WTC11 (cell line): ENCODE measurements around the gene ARID3B. TPM values are rescaled to one million over a fixed set of nuclear protein-coding genes. Genes with fewer than 3 reads are reported as not detected.

ENCODE experiments used
- ATAC-seq: fragments of 200-7000 bp; cut with Tn5 transposase; 2 replicates; pipeline ENCODE4 v1.10.0; 2021; ENCODE audit warnings: mild to moderate bottlenecking, moderate library complexity
- CTCF ChIA-PET: fragments of 300-600 bp; sonication (Branson Sonifier 250); formaldehyde crosslinking; loops from one replicate; lab custom pipeline; 2021; ENCODE audit warnings: antibody characterized with exemption; lab: Charles Lee
- POLR2A ChIA-PET: fragments of 350-600 bp; sonication (Branson Sonifier 250); formaldehyde crosslinking; loops from one replicate; lab custom pipeline; 2021; ENCODE audit warnings: antibody characterized with exemption; lab: Charles Lee
- DNase-seq: peaks from one replicate; pipeline ENCODE4 v3.0.0; 2021; ENCODE audit warnings: low spot score
- H3K27ac Mint-ChIP-seq: 2 replicates; pipeline ENCODE4 v1.8.0; 2021; ENCODE audit warnings: mixed read lengths
- H3K27me3 Mint-ChIP-seq: 2 replicates; pipeline ENCODE4 v1.8.0; 2021; ENCODE audit warnings: low read depth, mild to moderate bottlenecking, moderate library complexity, mixed read lengths
- H3K36me3 Mint-ChIP-seq: 2 replicates; pipeline ENCODE4 v1.8.0; 2021; ENCODE audit warnings: mixed read lengths
- H3K4me1 Mint-ChIP-seq: 2 replicates; pipeline ENCODE4 v1.8.0; 2022; ENCODE audit warnings: mixed read lengths
- H3K4me3 Mint-ChIP-seq: 2 replicates; pipeline ENCODE4 v1.8.0; 2021; ENCODE audit warnings: mild to moderate bottlenecking, moderate library complexity, mixed read lengths
- H3K9me3 Mint-ChIP-seq: 2 replicates; pipeline ENCODE4 v1.8.0; 2021; ENCODE audit warnings: mixed read lengths
- ATF1 ChIP-seq: sonication (generic); formaldehyde crosslinking; IDR thresholded peaks from 2 replicates; pipeline ENCODE4 v1.8.1; 2023; ENCODE audit warnings: mild to moderate bottlenecking, moderate library complexity, missing genetic modification reagents
- CTCF ChIP-seq: fragments of 200-600 bp; IDR thresholded peaks from 2 replicates; pipeline ENCODE4 v1.8.0; 2022; ENCODE audit warnings: antibody characterized with exemption
- E2F5 ChIP-seq: sonication (generic); formaldehyde crosslinking; IDR thresholded peaks from 2 replicates; pipeline ENCODE4 v1.8.1; 2022; ENCODE audit warnings: mild to moderate bottlenecking, moderate library complexity, missing genetic modification reagents
- ERG ChIP-seq: fragments of 250-450 bp; sonication (Bioruptor Pico); IDR thresholded peaks from 2 replicates; pipeline ENCODE4 v1.8.0; 2021; ENCODE audit warnings: mild to moderate bottlenecking
- FOXK1 ChIP-seq: sonication (generic); formaldehyde crosslinking; IDR thresholded peaks from 2 replicates; pipeline ENCODE4 v1.8.0; 2022; ENCODE audit warnings: mild to moderate bottlenecking, moderate library complexity, missing genetic modification reagents
- GRHL2 ChIP-seq: fragments of 250-450 bp; sonication (Bioruptor Pico); IDR thresholded peaks from 2 replicates; pipeline ENCODE4 v1.8.0; 2022; ENCODE audit warnings: mild to moderate bottlenecking, moderate library complexity; ENCODE audit not compliant: insufficient replicate concordance, severe bottlenecking
- HMGA2 ChIP-seq: fragments of 250-450 bp; sonication (Bioruptor Pico); IDR thresholded peaks from 2 replicates; pipeline ENCODE4 v1.4.0; 2021; ENCODE audit warnings: mild to moderate bottlenecking, moderate library complexity
- HMGXB4 ChIP-seq: sonication (generic); formaldehyde crosslinking; IDR thresholded peaks from 2 replicates; pipeline ENCODE4 v1.8.1; 2023; ENCODE audit warnings: mild to moderate bottlenecking, moderate library complexity, missing genetic modification reagents
- NFATC4 ChIP-seq: fragments of 250-450 bp; sonication (Bioruptor Pico); IDR thresholded peaks from 2 replicates; pipeline ENCODE4 v1.9.0; 2021; ENCODE audit warnings: mild to moderate bottlenecking
- PRRX2 ChIP-seq: fragments of 250-450 bp; sonication (Bioruptor Pico); IDR thresholded peaks from 2 replicates; pipeline ENCODE4 v1.8.0; 2021; ENCODE audit warnings: mild to moderate bottlenecking
- RORB ChIP-seq: fragments of 250-450 bp; sonication (Bioruptor Pico); IDR thresholded peaks from 2 replicates; pipeline ENCODE4 v1.9.0; 2021; ENCODE audit warnings: mild to moderate bottlenecking
- SP1 ChIP-seq: sonication (generic); formaldehyde crosslinking; conservative IDR thresholded peaks from 2 replicates; pipeline ENCODE4 v1.8.1; 2022; ENCODE audit warnings: missing genetic modification reagents
- ZNF232 ChIP-seq: sonication (generic); formaldehyde crosslinking; IDR thresholded peaks from 2 replicates; pipeline ENCODE4 v1.8.0; 2022; ENCODE audit warnings: mild to moderate bottlenecking, missing genetic modification reagents
- ZNF317 ChIP-seq: sonication (generic); formaldehyde crosslinking; IDR thresholded peaks from 2 replicates; pipeline ENCODE4 v1.8.1; 2023; ENCODE audit warnings: low read depth, mild to moderate bottlenecking, moderate library complexity, missing genetic modification reagents, borderline replicate concordance
- ZNF671 ChIP-seq: fragments of 250-450 bp; sonication (Bioruptor Pico); IDR thresholded peaks from 2 replicates; pipeline ENCODE4 v1.8.0; 2021; ENCODE audit warnings: mild to moderate bottlenecking
- total RNA-seq: library from RNA; stranded (reverse); gene quantifications from 3 replicates; pipeline ENCODE4 v1.2.3, GENCODE V29; 2021
- TF ChIP-seq, protein P1 (sequence below): fragments of 250-450 bp; sonication (Bioruptor Pico); IDR thresholded peaks from 2 replicates; pipeline ENCODE4 v1.9.0; 2021; ENCODE audit warnings: mild to moderate bottlenecking
- TF ChIP-seq, protein P2 (sequence below): sonication (generic); formaldehyde crosslinking; IDR thresholded peaks from 2 replicates; pipeline ENCODE4 v1.8.1; 2023; ENCODE audit warnings: mild to moderate bottlenecking, missing genetic modification reagents
- TF ChIP-seq, protein P3 (sequence below): fragments of 250-450 bp; sonication (Bioruptor Pico); IDR thresholded peaks from 2 replicates; pipeline ENCODE4 v1.9.0; 2021; ENCODE audit warnings: mild to moderate bottlenecking, borderline replicate concordance
- TF ChIP-seq, protein P4 (sequence below): sonication (generic); formaldehyde crosslinking; conservative IDR thresholded peaks from 2 replicates; pipeline ENCODE4 v1.8.1; 2022; ENCODE audit warnings: mild to moderate bottlenecking, missing genetic modification reagents

Gene ARID3B
- total RNA-seq, 1 experiment from 2014 or later = 133 TPM

- no peak for ATAC-seq
- POLR2A ChIA-PET = interaction anchor here (0.6 kb wide), 1 partner anchor 96 kb away, joined by 4 read pairs; no protein-coding TSS in a partner anchor
- DNase-seq = no peak
- CTCF ChIA-PET = interaction anchor here (1.5 to 2.1 kb wide), 2 partner anchors 143 to 145 kb away, joined by 5 to 8 read pairs; no protein-coding TSS in a partner anchor
- TF ChIP-seq E2F5 (CRISPR knock-in tag) (no peak), ZNF317 (CRISPR knock-in tag) (no peak), HMGA2 (no peak), RORB (CRISPR knock-in tag) (no peak), ATF1 (CRISPR knock-in tag) (no peak), HMGXB4 (CRISPR knock-in tag) (no peak), PRRX2 (CRISPR knock-in tag) (no peak), ZNF232 (CRISPR knock-in tag) (no peak), ERG (no peak), GRHL2 (CRISPR knock-in tag) (no peak), NFATC4 (CRISPR knock-in tag) (no peak), SP1 (CRISPR knock-in tag) (no peak), FOXK1 (CRISPR knock-in tag) (no peak), CTCF (no peak), ZNF671 (no peak)
- TF ChIP-seq, protein P1, sequence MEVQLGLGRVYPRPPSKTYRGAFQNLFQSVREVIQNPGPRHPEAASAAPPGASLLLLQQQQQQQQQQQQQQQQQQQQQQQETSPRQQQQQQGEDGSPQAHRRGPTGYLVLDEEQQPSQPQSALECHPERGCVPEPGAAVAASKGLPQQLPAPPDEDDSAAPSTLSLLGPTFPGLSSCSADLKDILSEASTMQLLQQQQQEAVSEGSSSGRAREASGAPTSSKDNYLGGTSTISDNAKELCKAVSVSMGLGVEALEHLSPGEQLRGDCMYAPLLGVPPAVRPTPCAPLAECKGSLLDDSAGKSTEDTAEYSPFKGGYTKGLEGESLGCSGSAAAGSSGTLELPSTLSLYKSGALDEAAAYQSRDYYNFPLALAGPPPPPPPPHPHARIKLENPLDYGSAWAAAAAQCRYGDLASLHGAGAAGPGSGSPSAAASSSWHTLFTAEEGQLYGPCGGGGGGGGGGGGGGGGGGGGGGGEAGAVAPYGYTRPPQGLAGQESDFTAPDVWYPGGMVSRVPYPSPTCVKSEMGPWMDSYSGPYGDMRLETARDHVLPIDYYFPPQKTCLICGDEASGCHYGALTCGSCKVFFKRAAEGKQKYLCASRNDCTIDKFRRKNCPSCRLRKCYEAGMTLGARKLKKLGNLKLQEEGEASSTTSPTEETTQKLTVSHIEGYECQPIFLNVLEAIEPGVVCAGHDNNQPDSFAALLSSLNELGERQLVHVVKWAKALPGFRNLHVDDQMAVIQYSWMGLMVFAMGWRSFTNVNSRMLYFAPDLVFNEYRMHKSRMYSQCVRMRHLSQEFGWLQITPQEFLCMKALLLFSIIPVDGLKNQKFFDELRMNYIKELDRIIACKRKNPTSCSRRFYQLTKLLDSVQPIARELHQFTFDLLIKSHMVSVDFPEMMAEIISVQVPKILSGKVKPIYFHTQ (CRISPR knock-in tag) = no peak
- TF ChIP-seq, protein P2, sequence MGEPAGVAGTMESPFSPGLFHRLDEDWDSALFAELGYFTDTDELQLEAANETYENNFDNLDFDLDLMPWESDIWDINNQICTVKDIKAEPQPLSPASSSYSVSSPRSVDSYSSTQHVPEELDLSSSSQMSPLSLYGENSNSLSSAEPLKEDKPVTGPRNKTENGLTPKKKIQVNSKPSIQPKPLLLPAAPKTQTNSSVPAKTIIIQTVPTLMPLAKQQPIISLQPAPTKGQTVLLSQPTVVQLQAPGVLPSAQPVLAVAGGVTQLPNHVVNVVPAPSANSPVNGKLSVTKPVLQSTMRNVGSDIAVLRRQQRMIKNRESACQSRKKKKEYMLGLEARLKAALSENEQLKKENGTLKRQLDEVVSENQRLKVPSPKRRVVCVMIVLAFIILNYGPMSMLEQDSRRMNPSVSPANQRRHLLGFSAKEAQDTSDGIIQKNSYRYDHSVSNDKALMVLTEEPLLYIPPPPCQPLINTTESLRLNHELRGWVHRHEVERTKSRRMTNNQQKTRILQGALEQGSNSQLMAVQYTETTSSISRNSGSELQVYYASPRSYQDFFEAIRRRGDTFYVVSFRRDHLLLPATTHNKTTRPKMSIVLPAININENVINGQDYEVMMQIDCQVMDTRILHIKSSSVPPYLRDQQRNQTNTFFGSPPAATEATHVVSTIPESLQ (CRISPR knock-in tag) = no peak
- TF ChIP-seq, protein P3, sequence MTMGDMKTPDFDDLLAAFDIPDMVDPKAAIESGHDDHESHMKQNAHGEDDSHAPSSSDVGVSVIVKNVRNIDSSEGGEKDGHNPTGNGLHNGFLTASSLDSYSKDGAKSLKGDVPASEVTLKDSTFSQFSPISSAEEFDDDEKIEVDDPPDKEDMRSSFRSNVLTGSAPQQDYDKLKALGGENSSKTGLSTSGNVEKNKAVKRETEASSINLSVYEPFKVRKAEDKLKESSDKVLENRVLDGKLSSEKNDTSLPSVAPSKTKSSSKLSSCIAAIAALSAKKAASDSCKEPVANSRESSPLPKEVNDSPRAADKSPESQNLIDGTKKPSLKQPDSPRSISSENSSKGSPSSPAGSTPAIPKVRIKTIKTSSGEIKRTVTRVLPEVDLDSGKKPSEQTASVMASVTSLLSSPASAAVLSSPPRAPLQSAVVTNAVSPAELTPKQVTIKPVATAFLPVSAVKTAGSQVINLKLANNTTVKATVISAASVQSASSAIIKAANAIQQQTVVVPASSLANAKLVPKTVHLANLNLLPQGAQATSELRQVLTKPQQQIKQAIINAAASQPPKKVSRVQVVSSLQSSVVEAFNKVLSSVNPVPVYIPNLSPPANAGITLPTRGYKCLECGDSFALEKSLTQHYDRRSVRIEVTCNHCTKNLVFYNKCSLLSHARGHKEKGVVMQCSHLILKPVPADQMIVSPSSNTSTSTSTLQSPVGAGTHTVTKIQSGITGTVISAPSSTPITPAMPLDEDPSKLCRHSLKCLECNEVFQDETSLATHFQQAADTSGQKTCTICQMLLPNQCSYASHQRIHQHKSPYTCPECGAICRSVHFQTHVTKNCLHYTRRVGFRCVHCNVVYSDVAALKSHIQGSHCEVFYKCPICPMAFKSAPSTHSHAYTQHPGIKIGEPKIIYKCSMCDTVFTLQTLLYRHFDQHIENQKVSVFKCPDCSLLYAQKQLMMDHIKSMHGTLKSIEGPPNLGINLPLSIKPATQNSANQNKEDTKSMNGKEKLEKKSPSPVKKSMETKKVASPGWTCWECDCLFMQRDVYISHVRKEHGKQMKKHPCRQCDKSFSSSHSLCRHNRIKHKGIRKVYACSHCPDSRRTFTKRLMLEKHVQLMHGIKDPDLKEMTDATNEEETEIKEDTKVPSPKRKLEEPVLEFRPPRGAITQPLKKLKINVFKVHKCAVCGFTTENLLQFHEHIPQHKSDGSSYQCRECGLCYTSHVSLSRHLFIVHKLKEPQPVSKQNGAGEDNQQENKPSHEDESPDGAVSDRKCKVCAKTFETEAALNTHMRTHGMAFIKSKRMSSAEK (CRISPR knock-in tag) = no peak
- TF ChIP-seq, protein P4, sequence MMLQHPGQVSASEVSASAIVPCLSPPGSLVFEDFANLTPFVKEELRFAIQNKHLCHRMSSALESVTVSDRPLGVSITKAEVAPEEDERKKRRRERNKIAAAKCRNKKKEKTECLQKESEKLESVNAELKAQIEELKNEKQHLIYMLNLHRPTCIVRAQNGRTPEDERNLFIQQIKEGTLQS = no peak
- TF ChIP-seq, all 79 proteins: peak for 0
- Mint-ChIP-seq H3K4me1 (peaks cover 10% of the 10 kb centered on the region), H3K36me3 (peaks cover 82% of the 10 kb centered on the region), H3K27ac (no peak overlapping the region), H3K27me3 (no peaks in the 10 kb centered on the region), H3K9me3 (no peaks in the 10 kb centered on the region), H3K4me3 (no peak overlapping the region)
Measured at GRCh38 chr15:74625693-74626092, 84.7 kb downstream of the ARID3B start.
